Measurements from ENCODE around the gene CYP26C1. TPM values are rescaled to one million over a fixed set of nuclear protein-coding genes. Genes with fewer than 3 reads are reported as not detected.
A peak's percentile ranks its signal among the peaks of the same experiment; 100 is the strongest.

Gene CYP26C1
- total RNA-seq, 6 experiments from 2014 or later, result 0.07 to 0.12 (median 0.10) TPM; not detected in 3

GRCh38 chr10:93027508-93027907 is 33.1 kb upstream of the CYP26C1 start:
- intact Hi-C loops (cut with DNase I), result no loop called here
- Histone ChIP-seq H3K4me3 (no peak overlapping the region), H3K36me3 (no peaks in the 10 kb centered on the region), H3K4me1 (peaks cover 0 to 16% (median 0%) of the 10 kb centered on the region in 4 donors), H3K27me3 (no peaks in the 10 kb centered on the region), H3K27ac (no peak overlapping the region), H3K9me3 (no peaks in the 10 kb centered on the region)
- no peak for TF ChIP-seq POLR2A (IDR thresholded peaks at IDR 0.05)
- no peak for TF ChIP-seq CTCF (IDR thresholded peaks at IDR 0.05)
- no peak for ATAC-seq
- no peak for DNase-seq

- Histone ChIP-seq H3K4me1 (peaks cover 0 to 20% (median 8%) of the 10 kb centered on the region in 4 donors), H3K27ac (no peak overlapping the region), H3K4me3 (no peak overlapping the region), H3K27me3 (no peaks in the 10 kb centered on the region), H3K36me3 (no peaks in the 10 kb centered on the region), H3K9me3 (no peaks in the 10 kb centered on the region)
- TF ChIP-seq CTCF (IDR thresholded peaks at IDR 0.05), result no peak
- no peak for TF ChIP-seq POLR2A (IDR thresholded peaks at IDR 0.05)
- WGBS (ENCODE audit: insufficient coverage, low coverage, low lambda C conversion rate, missing lambda C conversion rate), result 93% methylated on average over 2 of the region's 2 CpGs
- DNase-seq (no peak), ATAC-seq (no peak)
- intact Hi-C loops (cut with DNase I), result no loop called here
Measured at GRCh38 chr10:93028883-93029282, 31.7 kb upstream of the CYP26C1 start.

GRCh38 chr10:93030409-93030808 is 30.2 kb upstream of the CYP26C1 start:
- ATAC-seq (no peak), DNase-seq (no peak)
- intact Hi-C loops (cut with DNase I), result no loop called here
- Histone ChIP-seq H3K27me3 (no peaks in the 10 kb centered on the region), H3K36me3 (no peaks in the 10 kb centered on the region), H3K27ac (no peak overlapping the region), H3K9me3 (no peaks in the 10 kb centered on the region), H3K4me3 (no peak overlapping the region), H3K4me1 (peaks cover 0 to 26% (median 8%) of the 10 kb centered on the region in 4 donors)
- no peak for TF ChIP-seq POLR2A (IDR thresholded peaks at IDR 0.05)
- TF ChIP-seq CTCF (IDR thresholded peaks at IDR 0.05), result no peak

- Histone ChIP-seq H3K27me3 (no peaks in the 10 kb centered on the region), H3K36me3 (no peaks in the 10 kb centered on the region), H3K4me3 (peak overlapping the region in 1 of 3 donors; percentile 3), H3K9me3 (no peaks in the 10 kb centered on the region), H3K4me1 (peaks cover 0 to 26% (median 8%) of the 10 kb centered on the region in 4 donors), H3K27ac (peak overlapping the region in 2 of 3 donors; percentile 58 to 76)
- WGBS (ENCODE audit: insufficient coverage, low coverage, low lambda C conversion rate, missing lambda C conversion rate), result 22% methylated on average over 5 of the region's 5 CpGs
- no peak for TF ChIP-seq CTCF (IDR thresholded peaks at IDR 0.05)
- TF ChIP-seq POLR2A (IDR thresholded peaks at IDR 0.05), result no peak
- intact Hi-C loops (cut with DNase I), result no loop called here
- ATAC-seq (peak; percentile 49 to 85 (median 64)), DNase-seq (peak in 1 of 3 donors; percentile 52)
Measured at GRCh38 chr10:93032105-93032808, 28.3 kb upstream of the CYP26C1 start.

- H3K27me3 ChIP-seq, result no peaks in the 10 kb centered on the region
- H3K4me1 ChIP-seq, result peaks cover 0 to 26% (median 8%) of the 10 kb centered on the region in 4 donors
- H3K27ac ChIP-seq, result peak overlapping the region in 2 of 3 donors; percentile 58 to 76
- no peak for DNase-seq
- intact Hi-C loops (cut with DNase I), result no loop called here
- no peak overlapping the region for H3K4me3 ChIP-seq
- TF ChIP-seq CTCF (IDR thresholded peaks at IDR 0.05) (no peak), POLR2A (IDR thresholded peaks at IDR 0.05) (no peak)
- H3K36me3 ChIP-seq, result no peaks in the 10 kb centered on the region
- H3K9me3 ChIP-seq, result no peaks in the 10 kb centered on the region
- WGBS (ENCODE audit: insufficient coverage, low coverage, low lambda C conversion rate, missing lambda C conversion rate), result 27% methylated on average over 1 of the region's 1 CpG
- ATAC-seq, result peak; percentile 86 to 94 (median 92)
Measured at GRCh38 chr10:93032809-93033137, 27.8 kb upstream of the CYP26C1 start.

Data from right lobe of liver (tissue), 6 donors.